SKM-1 (cell line): Measurements from ENCODE around the gene MDM4.

ENCODE experiments used
- DNase-seq: peaks from one replicate; lab custom pipeline; 2025; ENCODE audit not compliant: unreplicated experiment; lab: John Stamatoyannopoulos, UW

Gene MDM4

DNA sequence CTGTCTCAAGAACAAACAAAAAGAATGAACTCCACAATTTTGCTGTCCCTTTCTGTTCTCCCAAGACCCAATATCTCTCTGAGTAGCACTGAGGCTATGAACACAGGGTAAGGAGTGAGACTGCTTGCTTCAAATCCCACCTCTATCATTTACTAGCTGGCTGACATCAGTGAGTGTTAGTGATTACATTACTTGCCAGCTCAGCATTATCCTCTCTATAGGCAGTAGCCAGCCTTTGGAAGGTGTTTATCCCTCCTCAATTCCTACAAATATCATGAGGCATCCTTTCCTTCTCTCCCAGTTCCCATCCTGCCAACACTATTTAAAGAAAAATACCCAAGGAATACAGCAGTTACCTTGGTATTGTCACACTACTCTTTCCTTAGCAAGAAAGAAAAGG lies 24.6 kb upstream of the MDM4 start:
- no peak for DNase-seq

DNA sequence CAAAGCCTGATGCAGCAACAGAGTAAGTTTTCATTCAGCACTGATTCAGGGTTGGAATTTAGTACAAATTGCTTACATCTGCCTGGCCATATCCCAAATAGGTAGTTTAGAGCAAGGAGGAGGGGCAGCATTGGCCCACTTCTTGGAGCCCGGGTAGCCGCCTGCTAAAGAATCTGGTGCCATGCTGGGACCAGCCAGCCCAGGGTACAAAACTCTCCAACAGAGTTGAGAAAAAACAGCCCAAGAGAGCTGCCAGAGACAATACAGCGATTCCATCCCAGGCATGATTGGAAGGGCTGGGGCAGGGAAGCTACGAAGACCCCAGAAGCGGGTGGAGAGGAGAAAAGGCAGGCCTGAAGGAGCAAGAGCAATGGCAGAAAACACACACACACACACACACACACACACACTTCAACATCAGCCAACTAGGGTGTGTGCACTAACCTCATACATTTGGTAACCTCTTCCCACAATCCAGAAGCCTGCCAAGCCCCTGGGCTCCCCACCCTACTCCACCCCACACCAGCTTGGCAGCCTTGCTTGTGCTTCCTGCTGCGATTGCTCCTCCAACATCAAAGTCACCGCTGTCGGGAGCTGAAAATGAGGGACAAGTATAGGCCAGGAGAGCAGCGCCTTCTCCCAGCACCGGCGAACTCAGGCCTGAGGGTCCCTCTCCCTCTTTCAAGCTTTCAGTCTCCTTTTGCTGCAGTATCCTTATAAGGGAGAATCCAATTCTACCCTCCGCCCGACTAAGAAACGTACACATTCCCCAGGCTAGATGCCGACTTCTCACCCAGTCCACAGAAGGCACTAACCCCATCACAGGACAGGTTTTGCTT lies 22.8 kb upstream of the MDM4 start:
- no peak for DNase-seq

DNA sequence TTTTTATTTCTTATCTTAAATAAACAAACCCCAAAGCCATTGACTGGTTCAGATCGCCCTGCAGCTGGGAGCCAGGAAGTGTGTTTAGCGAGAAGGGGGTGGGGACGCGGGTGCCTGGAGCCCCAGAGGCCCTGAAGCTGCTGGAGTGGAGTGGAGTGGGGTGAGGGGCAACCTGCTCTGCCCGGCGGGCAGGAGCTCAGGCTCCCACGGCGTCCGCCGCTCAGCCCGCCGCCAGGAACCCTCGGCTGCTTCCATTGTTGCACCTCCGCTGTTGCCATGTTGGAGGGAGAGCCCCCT lies 22.3 kb upstream of the MDM4 start:
- no peak for DNase-seq

DNA sequence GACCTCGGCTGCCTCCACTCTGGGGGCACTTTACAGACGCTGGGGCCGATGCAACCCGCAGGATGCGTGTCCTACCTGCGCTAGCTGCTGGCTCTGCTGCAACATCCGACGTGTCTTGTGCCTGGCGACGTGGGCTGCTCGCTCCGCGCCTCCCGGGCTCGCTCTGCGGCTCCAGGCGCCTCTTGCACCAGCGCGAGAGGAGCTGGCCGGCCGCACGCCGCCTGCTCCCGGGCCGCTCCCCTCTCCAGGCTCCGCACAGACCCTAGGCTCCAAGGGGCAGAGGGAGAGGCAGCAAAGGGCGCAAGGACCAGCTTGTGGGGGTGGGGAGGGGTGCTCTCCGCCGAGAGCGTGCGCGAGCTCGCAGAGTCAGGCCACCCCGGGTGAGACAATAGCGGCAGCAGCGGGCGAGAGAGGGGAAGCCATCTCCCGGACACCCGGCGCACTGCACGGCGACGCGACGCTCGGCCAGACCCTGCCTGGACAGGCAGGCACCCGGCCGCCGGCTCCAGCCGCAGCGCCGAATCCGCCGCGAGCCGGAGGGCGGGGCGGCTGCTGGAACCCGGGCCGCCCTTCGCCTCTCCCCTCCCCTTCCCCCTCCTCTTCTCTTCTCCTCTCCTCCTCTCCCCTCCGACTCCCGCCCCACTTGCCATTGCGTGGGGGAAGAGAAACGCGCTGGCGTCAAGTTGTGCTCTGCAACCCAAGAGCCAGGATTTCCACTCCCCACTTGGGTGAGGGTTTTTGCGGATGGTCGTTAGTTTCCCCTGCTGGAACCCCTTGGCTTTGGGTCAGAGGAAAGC lies 21.7 kb upstream of the MDM4 start, which contains the start of gene PIK3C2B:
Gene PIK3C2B, minus strand, starts transcription at position 525 of the 797 bp plus-strand sequence. CDS start 25,003 bp downstream, outside the sequence.
- DNase-seq: peak; percentile 95

DNA sequence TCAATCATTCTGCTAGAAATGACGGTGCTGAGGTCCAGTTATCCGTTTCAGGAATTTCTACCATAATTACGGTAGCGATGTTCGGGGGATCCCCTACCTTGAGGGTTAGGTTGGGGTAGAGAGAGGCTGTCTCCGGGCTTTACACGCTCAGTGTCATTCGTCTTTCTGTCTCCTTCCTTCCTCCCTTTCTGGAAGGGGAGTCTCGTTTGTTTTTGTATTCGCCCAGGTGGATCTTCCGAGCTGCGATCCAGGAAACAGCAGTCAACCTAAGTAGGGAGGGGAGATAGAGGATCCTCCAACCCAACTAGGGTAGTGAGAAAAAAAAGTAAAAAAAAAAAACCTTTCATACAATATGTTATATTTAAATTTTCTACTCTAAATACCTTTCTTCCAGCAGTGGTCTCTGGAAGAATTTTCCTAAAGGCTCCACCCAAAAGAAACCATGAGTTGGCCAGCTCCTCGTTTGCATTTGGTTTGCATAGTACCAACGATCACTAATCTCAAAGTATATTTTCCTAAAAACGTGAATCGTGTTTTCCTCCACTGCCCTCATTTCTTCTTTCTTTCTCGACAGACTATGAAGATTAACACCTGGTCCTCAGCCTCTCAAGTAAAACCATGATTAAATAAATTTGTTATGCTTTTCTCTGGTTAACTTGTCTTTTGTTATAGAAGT lies 21.0 kb upstream of the MDM4 start:
- DNase-seq: no peak

DNA sequence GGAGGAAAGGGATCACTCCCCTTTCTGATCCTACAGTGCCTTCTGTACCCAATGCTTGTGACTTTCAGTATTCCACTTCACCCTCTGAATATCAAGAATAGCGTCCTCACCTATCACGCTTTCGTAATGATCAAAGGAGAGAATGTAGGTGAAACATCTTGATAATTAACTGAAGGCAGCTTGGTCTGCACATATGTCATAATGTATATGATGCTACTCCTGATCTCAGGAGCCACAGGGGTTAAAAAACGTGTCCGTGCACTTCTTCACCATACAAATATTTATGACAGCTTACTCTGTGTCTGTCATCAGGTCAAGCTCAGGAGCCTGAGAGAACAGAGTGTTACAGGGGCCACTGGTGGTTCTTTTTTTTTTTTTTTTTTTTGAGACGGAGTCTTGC lies 20.4 kb upstream of the MDM4 start:
- DNase-seq: no peak

DNA sequence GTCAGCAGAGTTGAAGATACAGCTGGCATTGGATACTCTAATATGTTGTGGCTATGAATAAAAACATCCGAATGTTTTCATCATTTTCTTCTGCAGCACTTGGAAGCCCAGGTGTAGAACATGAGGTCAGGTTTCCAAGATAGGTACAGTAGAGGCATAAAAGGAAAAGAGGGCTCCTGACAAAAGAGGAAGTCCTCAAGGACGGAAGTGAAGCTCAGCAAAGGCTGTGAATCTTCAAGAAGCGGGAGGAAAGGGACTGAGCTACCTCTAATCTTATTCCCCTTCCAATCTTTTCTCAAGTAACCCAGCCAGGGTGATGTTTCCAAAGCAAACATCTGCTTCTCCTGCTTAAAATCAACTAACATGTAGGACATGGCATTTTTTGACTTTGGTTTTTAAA lies 17.2 kb upstream of the MDM4 start:
- DNase-seq: peak; percentile 81

DNA sequence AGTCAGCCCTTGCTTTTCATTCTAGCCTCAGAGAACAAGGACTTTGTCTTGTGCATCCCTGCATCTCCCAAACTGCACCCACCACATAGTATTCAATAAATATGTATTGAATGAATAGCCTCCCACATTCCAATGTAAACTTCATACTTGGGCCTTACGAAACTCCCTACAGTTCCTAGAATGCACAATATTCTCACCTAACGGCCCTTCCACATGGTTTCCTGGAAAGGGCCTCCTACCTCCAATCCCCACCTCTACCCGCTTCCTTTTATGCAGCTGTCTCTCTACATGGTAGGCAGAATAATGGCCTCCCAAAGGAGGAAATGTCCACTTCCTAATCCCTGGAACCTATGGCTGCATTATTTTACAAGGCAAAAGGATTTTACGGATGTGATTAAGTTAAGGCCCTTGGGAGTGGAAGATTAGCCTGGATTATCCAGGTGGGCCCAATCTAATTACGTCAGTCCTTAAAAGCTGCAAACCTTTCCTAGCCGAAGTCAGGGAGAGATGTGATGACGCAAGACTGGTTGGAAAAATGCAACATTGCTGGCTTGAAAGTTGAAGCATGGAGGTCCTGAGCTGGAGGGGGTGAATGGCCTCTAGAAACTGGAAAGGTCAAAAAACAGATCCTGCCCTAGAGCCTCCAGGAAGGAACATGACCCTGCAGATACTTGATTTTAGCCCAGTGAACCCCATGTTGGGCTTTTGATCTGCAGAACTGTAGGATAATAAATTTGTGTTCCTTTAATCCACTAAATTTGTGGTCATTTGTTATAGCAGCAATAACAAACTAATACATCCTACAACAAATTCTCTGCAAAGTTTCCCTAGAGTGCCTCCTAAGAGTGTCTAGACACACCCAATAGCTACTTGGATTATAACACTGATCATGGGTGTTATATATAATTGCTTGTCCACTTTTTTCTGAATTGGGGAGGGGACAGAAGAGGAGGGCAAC lies 16.4 kb upstream of the MDM4 start:
- DNase-seq: no peak

DNA sequence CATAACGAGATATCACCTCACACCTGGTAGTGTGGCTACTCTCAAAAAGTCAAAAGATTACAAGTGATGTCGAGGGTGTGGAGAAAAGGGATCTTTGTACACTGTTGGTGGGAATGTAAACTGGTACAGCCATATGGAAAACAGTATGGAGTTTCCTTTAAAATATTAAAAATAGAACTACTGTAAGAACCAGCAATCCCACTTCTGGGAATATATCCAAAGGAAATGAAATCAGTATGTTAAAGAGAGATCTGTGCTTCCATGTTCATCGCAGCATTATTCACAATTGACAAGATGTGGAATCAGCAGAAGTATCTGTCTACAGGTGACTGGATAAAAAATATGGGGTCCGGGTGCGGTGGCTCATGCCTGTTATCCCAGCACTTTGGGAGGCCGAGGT lies 14.0 kb upstream of the MDM4 start:
- no peak for DNase-seq

DNA sequence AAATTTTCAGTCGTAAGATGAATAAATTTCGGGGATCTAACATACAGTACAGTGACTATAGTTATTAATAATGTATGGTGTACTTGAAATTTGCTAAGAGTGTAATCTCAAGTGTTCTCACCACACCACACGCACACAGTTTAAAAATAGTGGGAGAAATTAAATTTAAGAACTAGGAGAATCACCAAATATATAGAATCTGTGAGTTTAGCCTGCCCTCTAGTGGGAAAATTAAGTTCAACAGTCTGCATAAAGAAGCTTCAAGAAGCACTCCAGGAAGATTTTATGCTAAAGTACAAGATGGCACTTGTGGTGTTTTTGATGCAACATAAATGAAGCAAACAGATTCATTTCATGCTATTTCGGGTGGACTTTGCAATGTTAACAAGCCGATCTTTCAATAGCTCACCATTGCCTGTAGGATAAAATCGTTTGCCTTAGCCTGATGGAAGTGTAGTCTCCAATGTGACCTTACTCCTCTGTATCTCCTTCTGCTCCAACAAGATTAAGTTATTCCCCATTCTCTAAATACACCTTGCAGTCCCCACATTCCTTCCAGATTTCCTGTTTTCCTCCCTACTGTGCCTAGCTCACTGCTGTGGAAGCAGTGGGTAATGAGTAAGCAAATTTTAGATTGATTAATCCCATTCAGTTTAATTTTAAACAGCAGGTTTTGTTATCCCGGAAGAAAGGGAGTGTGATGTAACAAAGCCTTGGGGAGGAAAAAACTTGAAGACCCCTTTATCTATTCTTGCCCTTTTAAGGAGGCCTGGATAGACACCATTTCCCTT lies 12.9 kb upstream of the MDM4 start:
- DNase-seq: peak; percentile 84

DNA sequence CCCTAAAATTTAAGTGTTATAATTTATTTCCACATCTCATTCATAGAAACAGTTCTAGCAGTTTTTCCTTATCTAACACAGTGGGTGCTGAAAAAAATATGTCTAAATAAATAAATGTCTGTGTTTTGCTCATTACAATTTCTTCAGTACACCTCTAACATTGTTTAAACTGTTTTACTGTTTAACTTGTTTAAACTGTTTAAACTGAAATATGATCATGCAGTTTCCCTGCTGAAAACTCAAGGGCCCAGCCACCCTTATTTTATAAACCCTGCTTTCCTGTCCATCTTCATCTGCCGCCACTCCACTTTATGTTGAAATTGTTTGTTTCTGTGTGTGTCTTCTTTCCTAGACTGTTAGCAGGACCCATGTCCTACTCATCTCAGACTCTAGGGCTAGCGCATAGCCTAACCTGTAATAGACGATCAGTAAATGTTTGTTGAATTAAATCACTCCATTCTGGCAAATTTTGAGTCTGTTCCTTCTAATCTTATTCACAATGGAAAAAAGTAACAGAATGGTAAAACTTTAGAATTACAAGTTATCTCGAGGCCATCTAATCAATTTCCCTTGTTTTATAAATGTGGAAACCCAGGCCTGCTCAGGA lies 12.2 kb upstream of the MDM4 start:
- DNase-seq: no peak

DNA sequence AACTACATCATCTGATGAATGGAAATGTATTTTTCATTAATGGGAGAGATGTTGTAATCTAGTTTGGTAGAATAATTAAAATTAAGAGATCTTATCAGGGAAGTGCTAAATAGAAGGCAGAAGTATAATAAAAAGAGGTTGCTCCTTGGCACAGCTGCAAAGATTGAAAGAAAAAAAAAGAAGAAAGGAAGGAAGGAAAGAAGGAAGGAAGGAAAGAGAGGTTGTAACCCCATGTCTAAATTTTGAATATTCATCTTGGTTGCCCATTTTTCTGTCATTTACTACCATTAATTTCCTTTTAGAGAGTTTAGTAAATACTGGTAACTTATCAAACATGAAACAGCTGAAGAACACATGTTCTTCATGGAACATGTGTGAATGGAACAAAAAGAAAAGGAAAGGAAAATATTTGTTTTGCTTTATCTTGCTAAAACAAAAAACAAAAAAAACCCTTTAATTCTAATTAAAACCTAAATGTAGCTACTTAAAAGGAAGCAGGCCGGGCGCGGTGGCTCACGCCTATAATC lies 10.5 kb upstream of the MDM4 start:
- no peak for DNase-seq

DNA sequence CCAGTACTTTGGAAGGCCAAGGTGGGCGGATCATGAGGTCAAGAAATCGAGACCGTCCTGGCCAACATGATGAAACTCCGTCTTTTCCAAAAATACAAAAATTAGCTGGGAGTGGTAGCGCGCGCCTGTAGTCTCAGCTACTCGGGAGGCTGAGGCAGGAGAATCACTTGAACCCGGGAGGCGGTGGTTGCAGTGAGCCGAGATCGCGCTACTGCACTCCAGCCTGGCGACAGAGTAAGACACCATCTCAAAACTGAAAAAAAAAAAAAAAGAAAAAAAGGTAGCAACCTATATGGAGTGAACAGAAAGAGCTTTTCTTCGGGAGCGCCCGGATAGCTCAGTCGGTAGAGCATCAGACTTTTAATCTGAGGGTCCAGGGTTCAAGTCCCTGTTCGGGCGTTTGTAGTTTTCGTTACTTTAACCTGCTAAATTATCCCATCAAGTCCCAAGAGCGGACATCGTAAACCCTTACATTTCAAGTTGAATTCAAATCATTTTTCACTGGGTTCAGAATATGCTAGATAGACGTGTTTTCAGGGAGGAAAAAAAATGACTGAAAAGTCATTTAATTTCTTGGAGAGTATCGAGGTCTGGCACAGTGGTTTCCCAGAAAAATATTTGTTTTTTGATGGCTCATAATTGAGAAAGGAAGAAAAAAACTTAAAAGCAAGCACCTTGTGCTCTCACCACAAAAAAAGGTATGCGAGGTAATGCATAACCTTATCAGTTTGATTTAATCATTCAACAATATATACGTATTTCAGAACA lies 9.8 kb upstream of the MDM4 start:
- peak; percentile 87 for DNase-seq

DNA sequence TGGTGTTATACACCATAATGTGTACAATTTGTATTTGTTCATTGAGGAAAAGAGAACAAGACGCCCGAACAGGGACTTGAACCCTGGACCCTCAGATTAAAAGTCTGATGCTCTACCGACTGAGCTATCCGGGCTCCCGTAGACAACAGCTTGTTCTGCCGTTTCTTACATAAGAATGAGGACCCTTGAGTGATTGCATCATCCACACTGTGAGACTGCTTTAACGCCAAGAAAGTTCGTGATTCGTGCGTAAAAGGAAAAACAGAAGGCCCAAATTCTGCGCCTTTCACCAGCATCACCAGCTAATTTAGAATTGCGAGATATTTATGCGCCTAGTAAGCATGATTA lies 9.3 kb upstream of the MDM4 start:
- DNase-seq: peak; percentile 91

DNA sequence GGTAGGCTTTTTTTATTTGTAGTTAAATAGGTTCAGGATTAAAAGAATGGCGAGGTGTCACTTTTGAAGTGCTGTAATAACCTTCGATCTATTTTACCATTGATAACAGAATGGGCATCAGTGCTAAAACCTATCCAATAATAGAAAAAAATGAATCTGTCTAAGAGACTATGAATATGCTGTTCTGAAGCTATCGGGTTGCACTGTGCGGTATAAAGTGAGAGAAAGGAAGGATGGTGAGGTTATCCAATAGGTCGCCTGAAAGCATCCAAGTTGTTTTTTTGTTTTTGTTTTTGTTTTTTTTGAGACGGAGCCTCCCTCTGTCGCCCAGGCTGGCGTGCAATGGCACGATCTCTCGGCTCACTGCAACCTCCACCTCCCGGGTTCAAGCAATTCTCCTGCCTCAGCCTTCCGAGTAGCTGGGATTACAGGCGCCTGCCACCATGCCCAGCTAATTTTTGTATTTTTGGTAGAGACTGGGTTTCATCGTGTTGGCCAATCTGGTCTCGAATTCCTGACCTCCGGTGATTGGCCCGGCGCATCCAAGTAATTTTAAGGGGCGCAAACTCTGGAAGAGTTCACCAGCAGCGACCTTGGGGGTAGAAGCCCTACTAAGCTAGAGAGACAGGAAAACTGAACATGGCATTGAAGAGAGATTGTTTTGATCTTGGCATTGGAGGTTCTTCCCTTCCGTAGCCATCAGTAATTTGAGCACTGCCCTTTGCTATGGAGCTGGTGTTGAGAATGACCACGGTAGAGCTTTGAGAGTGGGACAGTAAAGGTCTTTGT lies 8.7 kb upstream of the MDM4 start:
- DNase-seq: no peak

DNA sequence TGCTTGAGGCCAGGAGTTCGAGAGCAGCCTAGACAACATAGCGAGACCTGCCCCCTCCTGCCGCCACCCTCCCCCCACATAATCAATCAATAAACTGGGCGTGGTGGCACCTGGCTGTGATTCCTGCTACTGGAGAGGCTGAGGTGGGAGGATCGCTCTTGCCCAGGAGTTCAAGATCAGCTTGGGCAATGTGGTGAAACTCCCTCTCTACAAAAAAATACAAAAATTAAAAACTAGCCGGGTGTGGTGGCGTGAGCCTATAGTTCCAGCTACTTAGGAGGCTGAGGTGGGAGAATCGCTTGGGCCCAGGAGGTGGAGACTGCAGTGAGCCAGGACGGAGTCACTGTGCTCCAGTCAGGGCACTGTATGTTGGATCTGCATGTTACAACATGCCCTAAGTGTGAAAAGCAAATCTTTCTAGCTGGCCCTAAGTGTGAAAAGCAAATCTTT lies 7.0 kb upstream of the MDM4 start:
- DNase-seq: no peak

DNA sequence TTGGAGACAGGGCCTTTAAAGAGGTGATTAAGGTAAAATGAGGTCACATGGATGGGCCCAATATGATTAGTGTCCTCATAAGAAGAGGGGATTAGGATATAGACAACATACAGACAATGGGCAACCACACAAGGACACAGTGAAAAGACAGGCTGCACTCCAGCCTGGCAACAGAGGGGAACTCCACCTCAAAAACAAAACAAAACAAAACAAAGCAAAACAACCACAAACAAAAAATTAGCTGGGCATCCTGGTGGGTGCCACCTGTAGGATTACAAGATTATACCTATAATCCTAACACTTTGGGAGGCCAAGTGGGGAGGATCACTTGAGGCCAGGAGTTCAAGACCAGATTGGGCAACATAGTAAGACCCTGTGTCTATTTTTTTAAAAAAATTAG lies 4.8 kb upstream of the MDM4 start:
- DNase-seq: no peak
